Measurements from ENCODE around the gene AMZ2. TPM values are rescaled to one million over a fixed set of nuclear protein-coding genes. Genes with fewer than 3 reads are reported as not detected.
A peak's percentile ranks its signal among the peaks of the same experiment; 100 is the strongest.
"Not testable (repeated sequence)": the region's sequence is repeated elsewhere in the genome, so short reads cannot be mapped to it uniquely, and the experiment has no call there.

Gene AMZ2
- total RNA-seq, 2 donors from 2014 or later, result 185 to 224 TPM

GRCh38 chr17:68229619-68230018 is 18.2 kb upstream of the AMZ2 start:
- no peak for ATAC-seq (replicated peaks in 1 of 2)
- Mint-ChIP-seq H3K36me3 (ENCODE audit: insufficient read depth in 2 of 2) (peaks cover 5 to 6% of the 10 kb centered on the region in 2 donors), H3K4me3 (no peak overlapping the region), H3K27me3 (ENCODE audit: low read depth) (no peaks in the 10 kb centered on the region), H3K27ac (no peak overlapping the region), H3K4me1 (ENCODE audit: low read depth) (peaks cover 39% of the 10 kb centered on the region), H3K9me3 (no peaks in the 10 kb centered on the region)
- no peak for DNase-seq

- not testable (repeated sequence) for DNase-seq; H3K27ac Mint-ChIP-seq; H3K9me3 Mint-ChIP-seq; H3K36me3 Mint-ChIP-seq (ENCODE audit: insufficient read depth in 2 of 2); ATAC-seq (replicated peaks in 1 of 2); H3K27me3 Mint-ChIP-seq (ENCODE audit: low read depth); H3K4me3 Mint-ChIP-seq
- H3K4me1 Mint-ChIP-seq (ENCODE audit: low read depth), result peaks cover 46% of the 10 kb centered on the region
Measured at GRCh38 chr17:68231131-68231530, 16.7 kb upstream of the AMZ2 start.

GRCh38 chr17:68231541-68231940 is 16.3 kb upstream of the AMZ2 start:
- DNase-seq (no peak), ATAC-seq (replicated peaks in 1 of 2) (no peak)
- Mint-ChIP-seq H3K27ac (no peak overlapping the region), H3K9me3 (no peaks in the 10 kb centered on the region), H3K27me3 (ENCODE audit: low read depth) (no peaks in the 10 kb centered on the region), H3K36me3 (ENCODE audit: insufficient read depth in 2 of 2) (peaks cover 4 to 5% of the 10 kb centered on the region in 2 donors), H3K4me3 (no peak overlapping the region), H3K4me1 (ENCODE audit: low read depth) (peaks cover 46% of the 10 kb centered on the region)

- not testable (repeated sequence) for H3K9me3 Mint-ChIP-seq; H3K27ac Mint-ChIP-seq; H3K4me3 Mint-ChIP-seq; DNase-seq; ATAC-seq (replicated peaks in 1 of 2); H3K27me3 Mint-ChIP-seq (ENCODE audit: low read depth); H3K36me3 Mint-ChIP-seq (ENCODE audit: insufficient read depth in 2 of 2)
- peaks cover 50% of the 10 kb centered on the region for H3K4me1 Mint-ChIP-seq (ENCODE audit: low read depth)
Measured at GRCh38 chr17:68232741-68233140, 15.1 kb upstream of the AMZ2 start.

- not testable (repeated sequence) for H3K27me3 Mint-ChIP-seq (ENCODE audit: low read depth); H3K9me3 Mint-ChIP-seq; H3K36me3 Mint-ChIP-seq (ENCODE audit: insufficient read depth in 2 of 2)
- Mint-ChIP-seq H3K4me3 (peak overlapping the region; percentile 32 to 52), H3K4me1 (ENCODE audit: low read depth) (peaks cover 56% of the 10 kb centered on the region), H3K27ac (peak overlapping the region; percentile 46)
- DNase-seq (peak in 1 of 2 donors; percentile 50), ATAC-seq (replicated peaks in 1 of 2) (peak; percentile 13 to 26)
Measured at GRCh38 chr17:68234726-68235335, 13.0 kb upstream of the AMZ2 start.

GRCh38 chr17:68235336-68235791 is 12.5 kb upstream of the AMZ2 start:
- DNase-seq; H3K9me3 Mint-ChIP-seq; H3K27me3 Mint-ChIP-seq (ENCODE audit: low read depth); ATAC-seq (replicated peaks in 1 of 2): not testable (repeated sequence)
- Mint-ChIP-seq H3K4me3 (peak overlapping the region; percentile 16 to 52), H3K36me3 (ENCODE audit: insufficient read depth in 2 of 2) (peaks cover 4 to 14% of the 10 kb centered on the region in 2 donors), H3K27ac (peak overlapping the region; percentile 86), H3K4me1 (ENCODE audit: low read depth) (peaks cover 61% of the 10 kb centered on the region)

GRCh38 chr17:68237369-68238163 is 10.3 kb upstream of the AMZ2 start:
- peak; percentile 67 for ATAC-seq (replicated peaks in 1 of 2)
- Mint-ChIP-seq H3K27ac (peak overlapping the region; percentile 99), H3K4me1 (ENCODE audit: low read depth) (peaks cover 68% of the 10 kb centered on the region)

GRCh38 chr17:68238164-68238870 is 9.5 kb upstream of the AMZ2 start:
- H3K9me3 Mint-ChIP-seq, result no peaks in the 10 kb centered on the region
- DNase-seq (peak in 1 of 2 donors; percentile 55), ATAC-seq (replicated peaks in 1 of 2) (peak; percentile 52 to 66)
- peaks cover 2 to 15% of the 10 kb centered on the region in 2 donors for H3K36me3 Mint-ChIP-seq (ENCODE audit: insufficient read depth in 2 of 2)
- no peaks in the 10 kb centered on the region for H3K27me3 Mint-ChIP-seq (ENCODE audit: low read depth)
- peaks cover 63% of the 10 kb centered on the region for H3K4me1 Mint-ChIP-seq (ENCODE audit: low read depth)
- H3K4me3 Mint-ChIP-seq, result peak overlapping the region; percentile 88 to 91
- H3K27ac Mint-ChIP-seq, result peak overlapping the region; percentile 99

More at GRCh38 chr17:68237369-68238163, 10.3 kb upstream of the AMZ2 start:
- not testable (repeated sequence) for H3K9me3 Mint-ChIP-seq; H3K27me3 Mint-ChIP-seq (ENCODE audit: low read depth)
- H3K4me3 Mint-ChIP-seq, result peak overlapping the region; percentile 88 to 91
- peaks cover 4 to 17% of the 10 kb centered on the region in 2 donors for H3K36me3 Mint-ChIP-seq (ENCODE audit: insufficient read depth in 2 of 2)
- DNase-seq, result peak; percentile 44 to 55

GRCh38 chr17:68238871-68239253 is 9.0 kb upstream of the AMZ2 start:
- Mint-ChIP-seq H3K4me3 (peak overlapping the region; percentile 88 to 91), H3K4me1 (ENCODE audit: low read depth) (peaks cover 63% of the 10 kb centered on the region), H3K27ac (peak overlapping the region; percentile 99), H3K36me3 (ENCODE audit: insufficient read depth in 2 of 2) (peaks cover 2 to 15% of the 10 kb centered on the region in 2 donors), H3K9me3 (no peaks in the 10 kb centered on the region), H3K27me3 (ENCODE audit: low read depth) (no peaks in the 10 kb centered on the region)
- peak; percentile 61 to 72 for DNase-seq
- ATAC-seq (replicated peaks in 1 of 2), result peak; percentile 63 to 76

- Mint-ChIP-seq H3K36me3 (ENCODE audit: insufficient read depth in 2 of 2) (peaks cover 2 to 15% of the 10 kb centered on the region in 2 donors), H3K27ac (peak overlapping the region; percentile 99), H3K9me3 (no peaks in the 10 kb centered on the region), H3K27me3 (ENCODE audit: low read depth) (no peaks in the 10 kb centered on the region), H3K4me3 (peak overlapping the region; percentile 88 to 91), H3K4me1 (ENCODE audit: low read depth) (peaks cover 57% of the 10 kb centered on the region)
- no peak for ATAC-seq (replicated peaks in 1 of 2)
- no peak for DNase-seq
Measured at GRCh38 chr17:68239632-68240366, 8.0 kb upstream of the AMZ2 start.

- no peaks in the 10 kb centered on the region for H3K27me3 Mint-ChIP-seq (ENCODE audit: low read depth)
- ATAC-seq (replicated peaks in 1 of 2), result no peak
Measured at GRCh38 chr17:68246271-68247028, 1.4 kb upstream of the AMZ2 start.

More at GRCh38 chr17:68246271-68247028, 1.4 kb upstream of the AMZ2 start:
- peak overlapping the region; percentile 100 for H3K27ac Mint-ChIP-seq
- no peak for DNase-seq
- H3K9me3 Mint-ChIP-seq, result no peaks in the 10 kb centered on the region
- peaks cover 5 to 15% of the 10 kb centered on the region in 2 donors for H3K36me3 Mint-ChIP-seq (ENCODE audit: insufficient read depth in 2 of 2)
- peak overlapping the region; percentile 92 to 100 for H3K4me3 Mint-ChIP-seq
- peaks cover 43% of the 10 kb centered on the region for H3K4me1 Mint-ChIP-seq (ENCODE audit: low read depth)

Measured in activated T-cell treated with anti-CD3 and anti-CD28 coated beads, Interleukin-2, amount 50 U/mL, for 72 hours (primary cell).